ENCODE data around the gene ZNF362.

- no peak for TF ChIP-seq POLR2A (IDR thresholded peaks at IDR 0.05)
- TF ChIP-seq CTCF (IDR thresholded peaks at IDR 0.05), result no peak
Measured at GRCh38 chr1:33295023-33295422, 38.7 kb downstream of the ZNF362 start.
